EH (cell line): ENCODE measurements around the gene HDAC2.
"Not testable (repeated sequence)": the region's sequence is repeated elsewhere in the genome, so short reads cannot be mapped to it uniquely, and the experiment has no call there.

Experiments
- DNase-seq: peaks from one replicate; pipeline ENCODE4 v3.0.0-alpha.2; 2015; ENCODE audit warnings: low read depth

HDAC2 gene

DNA sequence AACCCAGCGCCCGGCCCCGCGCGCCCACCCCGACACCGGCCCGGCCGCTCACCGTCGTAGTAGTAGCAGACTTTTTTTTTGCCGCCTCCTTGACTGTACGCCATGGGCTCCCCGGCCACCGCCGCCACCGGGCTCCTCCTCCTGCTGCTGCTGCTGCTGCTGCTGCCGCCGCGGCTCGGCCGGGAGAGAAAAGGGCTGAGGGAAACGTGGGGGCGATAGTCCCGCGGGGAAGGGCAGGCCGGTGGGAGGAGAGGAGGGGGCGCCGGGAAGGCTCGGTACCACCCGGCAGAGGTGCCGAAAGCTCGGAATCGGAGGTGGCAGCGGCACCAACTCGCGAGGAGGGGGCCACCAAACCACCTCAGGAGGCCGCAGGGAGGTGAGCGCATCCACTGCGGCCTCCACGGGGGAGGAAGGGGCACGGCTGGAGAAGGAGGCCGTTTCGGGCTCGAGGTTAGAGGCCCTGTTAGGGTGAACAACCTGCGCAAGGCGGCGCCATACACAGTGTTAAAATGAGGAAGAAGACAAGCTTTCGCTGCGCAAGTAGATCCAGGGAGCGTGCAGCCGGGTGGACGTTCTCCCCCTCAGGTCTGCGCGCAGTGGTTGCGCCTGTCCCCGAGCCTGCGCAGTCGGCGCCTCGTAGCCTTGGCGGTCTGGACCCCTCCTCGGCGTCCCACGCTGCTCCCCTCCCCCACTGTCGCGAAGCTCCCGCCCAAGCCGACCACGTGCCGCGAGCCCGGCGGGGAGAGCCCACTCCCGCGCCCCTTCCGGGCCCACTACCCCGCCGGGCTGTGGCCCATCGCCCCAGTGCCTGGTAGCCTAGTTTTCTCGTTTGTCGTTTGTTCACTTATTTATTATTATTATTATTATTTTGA is at the start of gene HDAC2:
Gene HDAC2, minus strand, starts transcription at position 344 of the 872 bp plus-strand sequence. Its CDS starts 240 bp downstream, at position 104.
- peak; percentile 78 for DNase-seq

GRCh38 chr6:114020196-114020595 is 49.2 kb upstream of the HDAC2 start:
- DNase-seq, result no peak

GRCh38 chr6:114017146-114017545 is 46.2 kb upstream of the HDAC2 start:
- peak; percentile 57 for DNase-seq

DNA sequence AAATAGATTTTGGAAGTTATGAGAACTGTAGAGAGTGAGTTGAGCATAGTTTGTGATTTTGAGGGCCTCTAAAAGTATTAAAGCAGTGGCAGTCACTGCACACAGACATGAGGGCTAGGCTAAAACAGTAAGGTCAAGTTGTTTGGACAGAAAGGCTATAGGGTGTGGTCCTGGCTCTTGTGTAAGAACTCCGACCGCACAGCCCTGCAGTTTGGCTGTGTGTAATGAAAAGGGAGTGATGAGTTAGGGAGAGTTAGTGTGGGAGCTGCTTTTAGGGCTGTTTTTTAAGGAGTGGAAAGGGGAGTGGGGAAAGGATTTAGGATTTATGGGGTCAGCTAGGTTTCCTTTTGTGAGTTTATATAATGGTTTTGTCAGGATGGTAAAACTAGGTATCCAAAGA is 43.2 kb upstream of the HDAC2 start:
- DNase-seq, result not testable (repeated sequence)

DNA sequence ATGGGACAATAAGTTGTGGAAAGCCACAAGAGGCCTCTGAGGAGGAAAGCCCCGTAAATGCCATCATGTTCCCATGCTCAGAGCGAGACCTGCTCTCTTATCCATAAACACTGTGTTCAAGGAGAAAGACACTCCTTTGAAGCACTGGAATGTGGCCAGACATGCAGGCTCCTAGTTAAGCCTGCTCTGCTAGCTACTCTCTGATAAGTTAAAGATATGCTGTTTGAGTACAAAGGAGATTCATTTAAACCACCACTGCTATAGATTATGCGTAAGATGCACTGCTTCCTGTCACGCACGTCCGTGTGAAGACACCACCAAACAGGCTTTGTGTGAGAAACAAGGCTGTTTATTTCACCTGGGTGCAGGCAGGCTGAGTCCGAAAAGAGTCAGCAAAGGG is 40.5 kb upstream of the HDAC2 start:
- DNase-seq, result not testable (repeated sequence)

DNA sequence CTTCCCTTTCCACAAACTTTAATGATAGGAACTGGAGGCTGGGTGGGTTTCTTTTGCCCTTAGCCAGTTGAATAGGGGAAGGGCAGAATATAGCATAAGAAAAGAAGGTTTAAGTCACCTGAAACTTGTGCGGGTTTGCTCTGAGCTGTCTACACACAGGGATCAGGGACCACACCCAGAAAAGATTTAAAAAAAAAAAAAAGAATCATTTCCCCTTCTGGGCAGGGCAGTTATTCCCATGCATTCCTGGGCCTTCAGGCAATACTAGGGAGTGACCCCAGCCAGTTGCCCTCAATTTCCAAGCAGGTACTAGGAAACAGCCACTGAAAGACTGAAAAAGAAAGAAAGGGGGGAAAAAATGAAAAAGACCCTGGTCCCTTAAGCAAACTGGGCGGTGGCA is 39.6 kb upstream of the HDAC2 start:
- no peak for DNase-seq

GRCh38 chr6:114009192-114009591 is 38.2 kb upstream of the HDAC2 start:
- DNase-seq, result no peak

DNA sequence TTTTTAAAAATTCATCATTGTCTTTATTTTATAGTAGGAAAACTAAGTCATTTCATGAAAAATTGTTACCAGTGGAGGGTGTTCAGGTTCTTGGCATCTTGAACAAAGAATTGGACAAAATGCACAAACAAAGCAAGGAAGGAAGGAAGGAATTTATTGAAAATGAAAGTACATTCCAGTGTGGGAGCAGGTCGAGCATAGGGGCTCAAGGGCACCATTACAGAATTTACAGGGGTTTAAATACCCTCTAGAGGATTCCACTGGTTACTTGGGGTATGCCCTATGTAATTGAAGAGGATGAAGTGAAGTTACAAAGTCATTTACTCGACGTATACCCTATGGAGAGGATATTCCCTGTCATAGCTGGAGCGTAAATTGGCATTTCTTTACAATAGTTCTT is 37.4 kb upstream of the HDAC2 start:
- DNase-seq, result peak; percentile 14

- DNase-seq, result no peak
These were observed 36.6 kb upstream of the HDAC2 start for GRCh38 chr6:114007516-114007915.

- DNase-seq, result no peak
These were observed 30.4 kb upstream of the HDAC2 start for GRCh38 chr6:114001354-114001753.

- peak; percentile 70 for DNase-seq
These were observed 29.1 kb upstream of the HDAC2 start for GRCh38 chr6:114000069-114000468.

GRCh38 chr6:113999284-113999683 is 28.3 kb upstream of the HDAC2 start:
- no peak for DNase-seq

DNA sequence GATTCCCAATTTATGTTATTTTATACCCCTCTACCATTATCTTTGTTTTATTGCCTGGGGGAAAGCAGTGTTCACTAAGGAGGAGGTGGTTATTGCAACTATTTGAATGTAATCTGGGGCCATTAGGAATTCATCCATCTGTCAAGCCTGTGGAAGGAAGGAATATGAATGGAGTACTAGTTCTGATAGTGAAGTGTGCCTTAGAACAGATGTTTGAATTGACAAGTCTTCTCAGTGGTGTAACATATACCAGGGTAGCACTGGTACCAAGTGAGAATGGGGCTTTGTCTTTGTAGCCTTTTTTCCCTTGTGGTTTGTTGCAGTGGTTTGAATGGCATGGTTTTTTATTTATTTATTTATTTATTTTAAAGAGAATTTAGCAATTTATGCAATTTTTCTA is 27.9 kb upstream of the HDAC2 start:
- no peak for DNase-seq

GRCh38 chr6:113997116-113997515 is 26.2 kb upstream of the HDAC2 start:
- DNase-seq, result peak; percentile 88

GRCh38 chr6:113995634-113996033 is 24.7 kb upstream of the HDAC2 start:
- DNase-seq, result peak; percentile 98

DNA sequence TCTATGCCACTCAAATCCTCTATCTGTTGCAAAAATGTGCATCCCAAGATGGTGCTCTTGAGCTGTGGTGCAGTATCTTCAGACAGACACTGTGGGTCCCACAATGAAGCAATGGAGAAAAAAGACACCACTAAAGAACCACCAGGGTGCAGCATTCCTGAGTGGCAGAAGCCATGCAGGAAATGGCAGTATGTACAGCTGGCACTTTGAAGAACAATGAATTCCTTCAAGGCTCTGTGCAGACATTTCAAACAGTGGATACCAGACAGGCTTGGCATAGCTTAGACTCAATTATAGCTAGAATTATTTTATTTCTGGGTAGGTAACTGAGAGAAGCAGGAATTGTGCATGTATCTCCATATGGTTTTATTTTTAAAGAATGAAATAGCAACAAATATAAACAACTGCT is 24.0 kb upstream of the HDAC2 start:
- DNase-seq, result peak; percentile 94

- peak; percentile 29 for DNase-seq
These were observed 18.7 kb upstream of the HDAC2 start for GRCh38 chr6:113989675-113990074.

DNA sequence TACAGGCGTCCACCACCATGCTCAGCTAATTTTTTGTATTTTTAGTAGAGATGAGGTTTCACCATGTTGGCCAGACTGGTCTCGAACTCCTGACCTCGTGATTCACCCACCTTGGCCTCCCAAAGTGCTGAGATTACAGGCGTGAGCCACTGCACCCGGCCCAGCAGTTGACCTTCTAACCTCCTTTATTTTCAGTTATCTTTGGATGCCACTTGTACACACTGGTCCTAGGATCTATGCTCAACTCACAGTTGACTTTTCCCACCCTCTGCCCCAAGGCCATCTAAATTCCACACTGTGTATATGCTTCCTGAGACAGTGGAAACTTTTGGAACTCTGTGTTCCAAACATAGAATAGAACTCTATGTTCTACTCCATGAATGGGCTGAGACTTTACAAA is 11.7 kb upstream of the HDAC2 start:
- not testable (repeated sequence) for DNase-seq

DNA sequence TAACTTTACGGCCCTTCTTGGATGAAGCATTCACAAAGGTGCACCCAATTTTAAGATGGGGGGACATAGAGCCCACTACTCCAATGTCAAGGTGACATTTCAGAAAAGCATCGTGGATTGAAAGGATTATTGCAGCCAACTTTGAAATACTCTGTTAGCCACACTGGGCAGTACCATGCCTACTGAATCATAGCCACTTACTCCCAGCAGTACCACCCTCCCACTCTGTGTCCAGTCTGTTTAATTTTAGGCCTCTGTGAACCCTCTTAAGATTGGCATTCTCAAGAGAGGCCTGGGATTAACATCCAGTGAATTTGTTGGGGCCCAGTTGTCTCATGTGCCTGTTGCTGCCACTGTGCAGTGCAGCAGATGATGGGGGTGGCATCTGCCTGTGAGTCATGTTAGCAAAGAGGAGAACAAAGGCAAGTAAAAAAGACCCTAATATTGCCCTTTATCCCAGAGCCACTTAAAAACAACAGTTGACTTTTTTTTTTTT is 11.2 kb upstream of the HDAC2 start:
- DNase-seq, result no peak

GRCh38 chr6:113980937-113981554 is 10.1 kb upstream of the HDAC2 start:
- DNase-seq, result peak; percentile 41

DNA sequence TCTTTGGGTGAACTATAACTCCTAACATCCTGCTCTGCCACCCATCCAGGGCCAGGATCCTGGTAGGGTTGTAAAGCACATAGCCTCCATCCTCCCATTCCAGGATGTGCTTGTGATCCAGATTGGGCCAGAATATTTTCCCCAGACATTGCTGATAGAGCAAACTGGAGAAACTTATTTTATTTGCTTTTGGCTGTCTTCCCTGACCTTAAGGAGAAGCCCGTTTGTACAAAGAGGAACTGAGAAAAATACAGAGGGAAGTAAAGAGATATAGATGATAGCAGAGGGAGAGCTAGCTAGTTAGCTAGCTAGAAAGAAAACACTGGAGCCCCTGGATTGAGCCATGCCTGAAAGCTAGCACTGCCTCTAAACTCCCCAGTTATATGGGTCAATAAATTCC is 9.0 kb upstream of the HDAC2 start:
- DNase-seq, result no peak

- no peak for DNase-seq
These were observed 7.2 kb upstream of the HDAC2 start for GRCh38 chr6:113978084-113978675.

DNA sequence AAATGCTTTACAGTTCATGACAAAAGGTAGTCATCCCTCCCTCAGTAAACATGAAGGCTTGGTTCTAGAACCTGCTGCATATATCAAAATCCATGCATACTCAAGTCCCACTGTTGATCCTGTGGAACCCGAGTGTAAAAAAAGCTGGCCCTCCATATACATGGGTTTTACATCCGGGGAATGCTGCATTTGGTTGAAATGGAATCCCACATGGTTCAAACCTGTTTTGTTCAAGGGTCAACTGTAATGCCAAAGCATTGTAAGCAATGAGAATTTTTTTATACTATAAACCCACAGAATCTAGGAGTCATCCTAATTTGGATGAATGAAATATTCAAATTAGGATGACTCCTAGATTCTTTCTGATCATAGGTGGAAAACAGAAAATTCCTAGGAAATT is 5.9 kb upstream of the HDAC2 start:
- DNase-seq, result no peak
